ENCODE data around the gene MYO15A.

Gene MYO15A, protein sequence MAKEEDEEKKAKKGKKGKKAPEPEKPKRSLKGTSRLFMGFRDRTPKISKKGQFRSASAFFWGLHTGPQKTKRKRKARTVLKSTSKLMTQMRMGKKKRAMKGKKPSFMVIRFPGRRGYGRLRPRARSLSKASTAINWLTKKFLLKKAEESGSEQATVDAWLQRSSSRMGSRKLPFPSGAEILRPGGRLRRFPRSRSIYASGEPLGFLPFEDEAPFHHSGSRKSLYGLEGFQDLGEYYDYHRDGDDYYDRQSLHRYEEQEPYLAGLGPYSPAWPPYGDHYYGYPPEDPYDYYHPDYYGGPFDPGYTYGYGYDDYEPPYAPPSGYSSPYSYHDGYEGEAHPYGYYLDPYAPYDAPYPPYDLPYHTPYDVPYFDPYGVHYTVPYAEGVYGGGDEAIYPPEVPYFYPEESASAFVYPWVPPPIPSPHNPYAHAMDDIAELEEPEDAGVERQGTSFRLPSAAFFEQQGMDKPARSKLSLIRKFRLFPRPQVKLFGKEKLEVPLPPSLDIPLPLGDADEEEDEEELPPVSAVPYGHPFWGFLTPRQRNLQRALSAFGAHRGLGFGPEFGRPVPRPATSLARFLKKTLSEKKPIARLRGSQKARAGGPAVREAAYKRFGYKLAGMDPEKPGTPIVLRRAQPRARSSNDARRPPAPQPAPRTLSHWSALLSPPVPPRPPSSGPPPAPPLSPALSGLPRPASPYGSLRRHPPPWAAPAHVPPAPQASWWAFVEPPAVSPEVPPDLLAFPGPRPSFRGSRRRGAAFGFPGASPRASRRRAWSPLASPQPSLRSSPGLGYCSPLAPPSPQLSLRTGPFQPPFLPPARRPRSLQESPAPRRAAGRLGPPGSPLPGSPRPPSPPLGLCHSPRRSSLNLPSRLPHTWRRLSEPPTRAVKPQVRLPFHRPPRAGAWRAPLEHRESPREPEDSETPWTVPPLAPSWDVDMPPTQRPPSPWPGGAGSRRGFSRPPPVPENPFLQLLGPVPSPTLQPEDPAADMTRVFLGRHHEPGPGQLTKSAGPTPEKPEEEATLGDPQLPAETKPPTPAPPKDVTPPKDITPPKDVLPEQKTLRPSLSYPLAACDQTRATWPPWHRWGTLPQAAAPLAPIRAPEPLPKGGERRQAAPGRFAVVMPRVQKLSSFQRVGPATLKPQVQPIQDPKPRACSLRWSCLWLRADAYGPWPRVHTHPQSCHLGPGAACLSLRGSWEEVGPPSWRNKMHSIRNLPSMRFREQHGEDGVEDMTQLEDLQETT (N-terminal part only)

DNA sequence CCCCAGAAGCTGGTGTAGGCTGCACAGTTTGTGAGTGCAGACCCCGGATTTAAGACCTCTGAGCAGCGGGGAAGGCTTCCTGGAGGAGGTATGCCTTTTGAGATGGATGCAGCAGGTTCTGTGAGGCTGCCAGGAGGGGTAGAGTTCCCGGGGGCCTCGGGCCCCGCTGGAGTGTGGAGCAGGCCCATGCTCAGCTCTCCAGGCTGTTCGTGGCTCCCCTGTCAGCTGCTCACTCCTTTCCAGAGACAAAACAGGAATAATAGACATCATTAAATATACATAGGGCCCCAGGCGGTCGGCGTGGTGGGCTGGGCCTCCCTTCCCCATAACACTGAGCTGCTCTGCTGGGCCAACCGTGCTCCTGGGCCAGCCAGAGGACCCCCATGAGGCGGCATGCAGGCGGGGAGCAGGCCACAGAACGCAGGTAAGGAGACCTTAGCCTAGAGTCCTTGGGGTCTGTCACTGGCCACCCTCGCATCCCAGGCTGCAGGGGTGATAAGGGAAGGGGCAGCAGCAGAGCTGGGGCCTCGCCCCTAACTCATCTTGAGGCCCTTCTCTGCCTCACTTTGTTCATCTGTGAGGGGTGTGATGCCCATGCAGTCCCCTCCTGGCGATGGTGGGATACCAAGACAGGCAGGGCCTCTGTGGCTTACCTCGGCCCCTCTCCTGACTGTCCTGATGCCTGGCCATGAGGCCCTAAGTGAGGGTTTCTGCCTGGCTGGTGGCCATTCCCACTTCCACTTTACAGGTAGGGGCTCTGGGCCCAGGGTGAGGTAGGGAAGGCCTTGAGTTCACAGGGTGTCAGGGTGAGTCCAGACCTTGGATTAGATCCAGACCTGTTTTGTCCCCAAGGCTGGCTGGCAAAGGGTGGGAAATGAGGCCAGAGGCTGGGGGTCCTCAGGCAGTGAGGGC, at the start of gene MYO15A:
TSS of gene MYO15A (plus strand) at position 356 of the 912 bp plus-strand sequence. CDS start 10,045 bp downstream, outside the sequence.
- DNase-seq: no peak

DNA sequence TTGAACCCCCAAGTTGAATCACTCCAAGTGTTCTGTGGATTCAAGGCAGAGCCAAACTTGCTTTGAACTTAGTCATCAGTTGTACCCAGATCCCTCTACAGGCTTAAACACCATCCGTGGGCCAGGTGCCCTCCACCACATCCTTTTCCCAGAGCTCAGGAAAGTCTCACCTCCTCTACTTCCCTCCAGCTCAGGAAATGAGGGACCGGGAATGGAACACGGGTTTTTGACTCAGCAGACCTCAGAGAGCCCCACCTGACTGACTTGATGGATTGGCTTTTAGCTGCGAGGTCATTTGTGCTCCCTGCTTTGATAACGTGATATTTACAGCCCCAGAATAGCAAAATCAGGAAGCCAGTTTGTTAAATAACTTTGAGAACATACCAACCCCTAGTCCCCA, 49.3 kb upstream of the MYO15A start:
- DNase-seq: no peak

DNA sequence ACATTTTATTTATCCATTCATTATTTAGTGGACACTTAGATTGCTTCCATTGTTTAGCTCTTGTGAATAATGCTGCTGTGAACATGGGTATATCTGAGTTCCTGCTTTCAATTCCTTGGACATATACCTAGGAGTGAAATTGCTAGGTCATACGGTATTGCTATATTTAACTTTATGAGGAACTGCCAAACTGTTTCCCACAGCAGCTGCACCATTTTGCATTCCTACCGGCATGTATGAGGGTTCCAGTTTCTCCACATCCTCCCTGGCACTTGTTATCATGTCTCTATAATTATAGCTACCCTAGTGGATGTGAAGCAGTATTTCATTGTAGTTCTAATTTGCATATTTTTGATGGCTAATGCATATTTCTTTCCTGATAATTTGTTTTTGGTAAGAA, 44.5 kb upstream of the MYO15A start:
- DNase-seq: no peak

GRCh38 chr17:18065546-18065945, 43.0 kb upstream of the MYO15A start:
- DNase-seq: no peak

GRCh38 chr17:18066866-18067265, 41.7 kb upstream of the MYO15A start:
- no peak for DNase-seq

DNA sequence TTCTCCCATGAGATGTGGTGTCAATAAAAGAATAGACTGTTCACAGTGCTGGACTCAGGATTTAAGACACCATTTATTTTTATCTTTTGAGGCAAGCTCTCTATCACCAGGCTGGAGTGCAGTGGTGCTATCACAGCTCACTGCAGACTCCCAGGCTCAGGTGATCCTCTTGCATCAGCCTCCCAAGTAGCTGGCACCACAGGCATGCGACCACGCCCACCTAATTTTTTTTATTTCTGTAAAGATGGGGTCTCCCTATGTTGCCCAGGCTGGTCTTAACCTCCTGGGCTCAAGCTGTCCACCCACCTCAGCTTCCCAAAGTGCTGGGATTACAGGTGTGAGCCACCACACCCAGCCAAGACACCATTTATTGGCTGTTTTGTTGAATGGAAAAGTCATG, 39.5 kb upstream of the MYO15A start:
- DNase-seq: no peak

- DNase-seq: no peak
Measured at GRCh38 chr17:18070861-18071340, 37.7 kb upstream of the MYO15A start.

DNA sequence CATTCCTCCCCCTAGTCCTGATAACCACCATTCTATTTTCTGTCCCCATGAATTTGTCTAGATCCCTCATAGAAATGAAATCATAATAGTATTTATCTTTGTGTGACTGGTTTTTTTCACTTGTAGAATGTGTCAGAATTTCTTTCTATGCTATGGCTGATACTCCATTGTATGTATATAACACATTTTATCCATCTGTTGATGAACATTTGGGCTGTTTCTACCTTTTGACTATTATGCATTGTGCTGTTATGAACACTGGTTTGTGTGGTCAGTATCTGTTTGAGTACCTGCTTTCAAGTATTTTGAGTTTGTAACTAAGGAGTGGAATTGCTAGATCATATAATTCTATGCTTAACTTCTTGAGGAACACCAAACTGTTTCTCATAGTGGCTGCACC, 36.8 kb upstream of the MYO15A start:
- DNase-seq: no peak

DNA sequence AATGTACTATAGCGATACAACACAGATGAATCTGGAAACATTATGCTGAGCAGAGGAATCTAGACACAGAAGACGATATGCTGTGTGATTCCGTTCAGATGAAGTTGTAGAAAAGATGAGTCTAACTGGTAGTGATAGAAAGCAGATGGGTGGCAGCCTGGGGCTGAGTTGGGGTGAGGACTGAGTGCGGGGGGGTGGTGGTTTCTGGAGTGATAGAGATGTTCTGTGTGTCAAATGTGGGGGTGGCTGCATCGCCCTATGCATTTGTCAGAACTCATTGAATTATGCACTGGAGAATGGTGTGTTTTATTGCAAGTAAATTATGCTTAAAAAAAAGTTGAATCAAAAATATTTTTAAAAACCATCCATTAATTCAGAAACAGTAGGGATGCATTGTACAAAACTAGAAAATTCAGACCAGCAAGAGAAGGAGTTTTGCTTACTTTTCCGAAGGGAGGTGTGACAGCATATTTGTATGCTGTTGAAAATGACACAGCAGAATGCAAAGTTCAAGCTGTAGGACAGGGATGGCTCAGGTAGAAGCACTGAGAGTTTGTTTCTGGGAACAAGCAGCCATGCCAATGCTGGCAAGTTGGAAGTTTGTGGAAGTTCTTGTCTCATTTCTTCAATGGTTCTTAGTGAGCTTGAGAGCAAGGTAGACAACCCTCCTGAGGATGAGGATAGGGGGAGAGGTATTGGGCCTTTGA, 33.8 kb upstream of the MYO15A start:
- no peak for DNase-seq

DNA sequence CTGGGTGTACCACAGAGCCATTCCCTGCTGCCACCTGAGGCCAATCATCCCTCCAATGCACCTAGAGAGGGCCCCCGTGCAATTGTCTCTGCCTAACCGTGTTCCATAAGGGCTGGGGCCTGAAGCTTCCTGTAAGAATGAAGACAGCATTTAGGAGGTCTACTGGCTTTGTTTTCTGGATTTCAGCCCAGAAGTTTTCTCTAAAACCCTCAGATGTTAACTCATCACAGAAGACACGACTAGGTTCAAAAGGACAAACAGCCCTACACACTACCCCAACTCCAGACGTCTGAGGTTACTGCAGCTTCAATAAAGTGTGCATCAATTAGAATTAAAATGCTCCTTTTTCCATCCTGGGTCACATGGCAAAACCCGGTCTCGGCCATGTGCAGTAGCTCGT, 31.6 kb upstream of the MYO15A start:
- no peak for DNase-seq

- DNase-seq: no peak
Measured at GRCh38 chr17:18079543-18079942, 29.0 kb upstream of the MYO15A start.

DNA sequence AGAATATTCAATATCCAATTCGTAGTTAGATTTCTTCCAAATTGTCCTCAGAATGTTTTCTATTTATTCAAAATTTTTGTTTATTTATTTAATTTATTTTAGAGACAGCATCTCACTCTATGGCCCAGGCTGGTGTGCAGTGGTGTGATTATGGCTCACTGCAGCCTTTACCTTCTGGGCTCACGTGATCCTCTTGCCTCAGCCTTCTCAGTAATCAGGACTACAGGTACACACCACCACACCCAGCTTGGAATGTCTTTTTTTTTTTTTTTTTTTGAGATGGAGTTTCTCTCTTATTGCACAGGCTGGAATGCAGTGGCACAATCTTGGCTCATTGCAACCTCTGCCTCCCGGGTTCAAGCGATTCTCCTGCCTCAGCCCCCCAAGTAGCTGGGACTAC, 24.3 kb upstream of the MYO15A start:
- no peak for DNase-seq

DNA sequence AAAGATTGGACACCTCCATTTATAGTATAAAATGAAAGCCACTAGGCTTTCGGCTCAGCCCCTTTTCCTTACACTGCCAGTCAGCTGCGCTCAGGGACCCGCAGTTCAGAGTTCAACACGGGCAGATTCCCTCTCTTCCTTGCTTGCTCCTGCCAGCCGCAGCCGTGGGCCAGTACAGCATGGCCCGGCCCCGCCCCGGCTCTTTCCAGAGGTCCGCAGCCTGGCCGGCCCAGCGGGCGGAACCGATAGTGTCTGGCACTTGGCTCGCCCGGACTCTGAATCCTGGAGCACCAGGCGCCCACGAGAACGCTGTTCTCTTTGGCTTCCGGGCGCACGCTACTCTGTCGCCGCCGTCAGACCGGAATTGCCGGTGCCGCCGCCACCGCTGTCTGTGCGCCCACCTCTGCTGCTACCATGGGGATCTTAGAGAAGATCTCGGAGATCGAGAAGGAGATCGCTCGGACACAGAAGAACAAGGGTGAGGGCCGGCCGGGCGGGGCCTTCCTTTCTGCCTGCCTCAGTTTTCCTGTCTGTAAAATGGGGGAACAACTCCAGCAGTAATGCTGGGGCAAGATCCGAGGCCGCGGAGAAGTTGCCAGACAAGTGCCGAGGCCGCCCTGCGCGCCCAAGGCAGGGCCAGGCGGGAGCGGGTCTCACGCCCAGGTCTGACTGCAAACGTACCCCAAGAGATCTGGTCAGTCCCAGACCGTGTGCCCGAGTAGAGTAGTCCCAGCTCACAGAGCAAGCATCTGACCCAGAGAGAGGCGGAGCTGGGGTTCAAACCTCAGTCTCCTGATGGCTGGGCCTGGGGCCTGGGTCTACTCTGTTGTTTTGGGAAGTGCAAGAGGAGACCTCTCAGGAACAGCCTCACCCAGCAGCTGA, 20.7 kb upstream of the MYO15A start, which contains the start of gene DRG2:
TSS of gene DRG2 (plus strand) at position 339 of the 882 bp plus-strand sequence. CDS start at position 415, 76 bp downstream.
- DNase-seq: peak; percentile 21

DNA sequence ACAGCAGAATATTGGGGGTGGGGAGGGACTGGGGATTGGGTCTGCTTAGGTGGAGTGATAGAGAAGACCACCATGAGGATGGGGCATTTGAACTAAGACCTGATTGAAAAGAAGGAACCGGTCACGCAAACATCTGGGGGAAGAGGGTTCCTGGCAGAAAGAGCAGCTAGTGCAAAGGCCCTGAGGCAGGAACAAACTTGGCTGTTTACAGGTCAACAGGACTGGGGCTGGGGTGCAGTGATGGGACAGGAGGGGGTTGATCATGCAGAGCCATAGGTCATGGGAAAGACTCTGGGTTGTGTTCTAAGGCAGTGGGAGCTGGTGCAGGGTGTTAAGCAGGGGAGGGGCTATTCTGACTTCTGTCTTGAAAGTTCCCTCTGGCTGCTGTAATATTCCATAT, 18.9 kb upstream of the MYO15A start:
- DNase-seq: no peak

- DNase-seq: no peak
Measured at GRCh38 chr17:18093616-18094408, 14.7 kb upstream of the MYO15A start.

DNA sequence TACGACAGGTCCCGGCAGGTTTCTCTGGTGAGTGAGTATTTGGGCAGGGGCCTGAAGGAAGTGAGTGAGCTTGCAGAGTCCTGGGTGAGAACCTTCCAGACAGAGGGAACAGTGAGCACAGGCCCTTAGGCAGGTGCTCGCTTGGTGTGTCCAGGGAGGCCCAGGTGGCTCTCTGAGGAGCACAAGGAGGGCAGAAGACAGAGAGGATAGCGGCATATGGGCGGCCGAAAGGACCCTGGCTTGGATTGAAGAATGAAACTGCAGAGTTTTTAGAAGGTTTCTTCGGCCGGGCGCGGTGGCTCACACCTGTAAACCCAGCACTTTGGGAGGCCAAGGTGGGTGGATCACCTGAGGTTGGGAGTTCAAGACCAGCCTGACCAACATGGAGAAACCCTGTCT, 14.1 kb upstream of the MYO15A start:
- DNase-seq: no peak

DNA sequence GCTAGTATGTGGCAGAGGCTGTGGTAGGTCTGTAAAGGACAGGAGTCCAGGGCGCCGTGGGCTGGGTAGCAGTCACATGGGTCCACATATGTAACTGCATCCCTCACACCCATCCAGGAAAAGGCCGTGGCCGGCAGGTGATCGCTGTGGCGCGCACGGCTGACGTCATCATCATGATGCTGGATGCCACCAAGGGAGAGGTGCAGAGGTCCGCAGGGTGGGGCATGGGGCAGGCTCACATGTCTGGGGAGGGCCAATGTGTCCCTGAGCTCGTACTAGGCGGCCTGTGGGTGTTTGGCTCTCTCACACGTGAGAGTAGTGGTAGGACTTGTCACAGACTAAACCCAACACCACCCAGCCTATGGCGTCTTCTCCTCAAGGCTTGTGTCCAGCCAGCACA, 9.0 kb upstream of the MYO15A start:
- no peak for DNase-seq

- no peak for DNase-seq
Measured at GRCh38 chr17:18100616-18101015, 7.9 kb upstream of the MYO15A start.

DNA sequence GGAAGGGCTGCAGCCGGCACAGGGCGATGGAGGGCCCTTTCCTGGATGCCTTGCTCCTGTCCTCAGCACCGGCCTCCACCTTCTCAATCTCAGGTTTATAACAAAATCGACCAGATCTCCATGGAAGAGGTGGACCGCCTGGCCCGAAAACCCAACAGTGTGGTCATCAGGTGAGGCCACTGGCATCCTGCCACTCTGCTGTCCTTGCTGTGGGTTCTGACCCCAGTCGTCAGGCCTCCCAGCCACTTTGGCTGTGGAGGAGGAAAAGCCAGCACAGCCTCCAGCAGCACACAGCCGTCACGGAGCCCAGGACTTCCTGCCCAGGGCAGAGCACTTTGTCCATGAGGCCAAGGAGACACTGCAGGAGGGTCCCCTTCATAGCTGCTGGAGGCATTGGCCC, 6.7 kb upstream of the MYO15A start:
- DNase-seq: no peak

All from KG1 (cell line).